ENCODE data around the gene SLC25A5.

Gene SLC25A5

DNA sequence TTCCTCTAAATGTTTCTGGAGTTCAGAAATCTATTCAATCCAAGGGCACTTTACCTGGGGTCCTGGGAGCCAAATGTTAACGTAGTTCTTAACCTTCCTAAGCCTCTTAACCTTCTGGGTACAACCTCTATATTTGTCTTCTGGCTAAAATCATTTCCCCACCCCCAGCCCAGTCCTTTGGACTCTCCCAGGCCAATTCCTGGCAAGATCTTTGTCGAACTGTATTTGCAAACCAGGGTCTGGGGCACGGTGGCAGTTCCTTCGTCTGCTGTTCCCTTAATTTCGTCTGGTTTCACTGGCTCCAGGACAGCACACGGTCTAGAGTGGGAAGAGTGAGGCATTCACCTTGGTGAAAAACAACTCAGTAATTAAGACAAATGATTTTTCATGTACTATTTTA is 811 bp upstream of the SLC25A5 start:
- Histone ChIP-seq H3F3A (ENCODE audit: insufficient read depth, low read length) (peaks cover 4% of the 10 kb centered on the region; the same call in 1 of the 2 replicates), H3K9me3 (replicated peaks; ENCODE audit: insufficient read depth, low read length) (no peaks in the 10 kb centered on the region), H3K79me2 (ENCODE audit: low read length) (peaks cover 13% of the 10 kb centered on the region), H4K20me1 (ENCODE audit: insufficient read depth, low read length) (no peaks in the 10 kb centered on the region; the same call in 1 of the 2 replicates), H3K27me3 (replicated peaks; ENCODE audit: insufficient read depth, low read length) (no peaks in the 10 kb centered on the region), H3K4me1 (ENCODE audit: low read length) (0 out of 2 replicates have a peak, but pooled peaks cover 3% of the 10 kb centered on the region), H2AFZ (ENCODE audit: low read length) (peak overlapping the region; percentile 61; the same call in 1 of the 2 replicates), H3K36me3 (replicated peaks; ENCODE audit: insufficient read depth, low read length) (0 out of 2 replicates have a peak, but pooled peaks cover 5% of the 10 kb centered on the region), H3K4me2 (ENCODE audit: low read depth, low read length) (peak overlapping the region; percentile 51), H3K27ac (ENCODE audit: low read length) (no peak overlapping the region), H3K9ac (ENCODE audit: low read length) (no peak overlapping the region; the same call in 1 of the 2 replicates), H3K4me3 (ENCODE audit: low read length) (0 out of 2 replicates have a peak overlapping the region, but pooled peaks have one; percentile 88), H3K9me2 (replicated peaks; ENCODE audit: insufficient read depth, low read length) (no peaks in the 10 kb centered on the region)
- TF ChIP-seq, protein P1, sequence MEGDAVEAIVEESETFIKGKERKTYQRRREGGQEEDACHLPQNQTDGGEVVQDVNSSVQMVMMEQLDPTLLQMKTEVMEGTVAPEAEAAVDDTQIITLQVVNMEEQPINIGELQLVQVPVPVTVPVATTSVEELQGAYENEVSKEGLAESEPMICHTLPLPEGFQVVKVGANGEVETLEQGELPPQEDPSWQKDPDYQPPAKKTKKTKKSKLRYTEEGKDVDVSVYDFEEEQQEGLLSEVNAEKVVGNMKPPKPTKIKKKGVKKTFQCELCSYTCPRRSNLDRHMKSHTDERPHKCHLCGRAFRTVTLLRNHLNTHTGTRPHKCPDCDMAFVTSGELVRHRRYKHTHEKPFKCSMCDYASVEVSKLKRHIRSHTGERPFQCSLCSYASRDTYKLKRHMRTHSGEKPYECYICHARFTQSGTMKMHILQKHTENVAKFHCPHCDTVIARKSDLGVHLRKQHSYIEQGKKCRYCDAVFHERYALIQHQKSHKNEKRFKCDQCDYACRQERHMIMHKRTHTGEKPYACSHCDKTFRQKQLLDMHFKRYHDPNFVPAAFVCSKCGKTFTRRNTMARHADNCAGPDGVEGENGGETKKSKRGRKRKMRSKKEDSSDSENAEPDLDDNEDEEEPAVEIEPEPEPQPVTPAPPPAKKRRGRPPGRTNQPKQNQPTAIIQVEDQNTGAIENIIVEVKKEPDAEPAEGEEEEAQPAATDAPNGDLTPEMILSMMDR (IDR thresholded peaks at IDR 0.05; ENCODE audit: low read length) = no peak
- TF ChIP-seq EZH2 (optimal IDR thresholded peaks at IDR 0.05; ENCODE audit: low read depth, low read length) = no peak
- TF ChIP-seq EZH2phosphoT487 (IDR thresholded peaks at IDR 0.05; ENCODE audit: low read length) = no peak
- DNase-seq = no peak

DNA sequence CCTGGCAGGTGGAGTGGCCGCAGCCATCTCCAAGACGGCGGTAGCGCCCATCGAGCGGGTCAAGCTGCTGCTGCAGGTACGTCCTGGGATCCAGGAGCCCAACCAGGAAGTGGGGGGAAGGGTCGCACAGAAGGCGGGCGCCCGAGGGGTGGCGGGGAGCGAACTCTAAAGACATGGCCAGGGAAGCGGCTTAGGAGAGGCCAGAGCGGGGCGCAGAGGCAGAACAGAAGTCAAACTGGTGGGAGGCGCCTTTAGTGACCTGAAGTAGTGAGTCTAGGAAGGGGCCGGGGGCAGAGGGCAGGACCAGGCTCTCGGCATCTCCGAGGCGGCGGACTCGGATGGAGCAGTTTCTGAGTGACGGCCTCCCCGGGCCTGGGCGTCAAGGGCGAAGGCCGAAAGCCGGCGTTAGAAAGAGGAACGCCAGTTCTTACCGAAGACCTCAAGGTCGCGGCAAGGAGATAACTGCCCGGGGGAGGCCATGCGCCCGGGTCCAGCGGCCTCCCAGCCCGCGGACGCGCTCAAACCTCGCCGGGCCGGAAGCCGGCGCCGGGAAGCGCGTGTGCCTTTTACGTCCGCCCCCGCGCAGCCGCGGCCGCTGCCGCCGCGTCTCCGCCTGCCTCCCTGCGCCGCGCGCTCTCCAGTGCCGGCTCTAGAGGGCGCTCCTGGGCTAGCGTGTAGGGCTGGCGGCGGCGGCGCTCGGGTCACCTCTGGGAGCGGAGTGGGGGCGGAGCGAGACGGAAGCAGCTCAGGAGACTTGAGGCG is 488 bp downstream of the SLC25A5 start:
- H3K36me3 ChIP-seq (replicated peaks; ENCODE audit: insufficient read depth, low read length) = 0 out of 2 replicates have a peak, but pooled peaks cover 5% of the 10 kb centered on the region
- H3K27me3 ChIP-seq (replicated peaks; ENCODE audit: insufficient read depth, low read length) = no peaks in the 10 kb centered on the region
- TF ChIP-seq, protein P1 (IDR thresholded peaks at IDR 0.05; ENCODE audit: low read length) = peak; percentile 59
- TF ChIP-seq EZH2 (optimal IDR thresholded peaks at IDR 0.05; ENCODE audit: low read depth, low read length) = no peak
- TF ChIP-seq EZH2phosphoT487 (IDR thresholded peaks at IDR 0.05; ENCODE audit: low read length) = no peak
- H3K9me3 ChIP-seq (replicated peaks; ENCODE audit: insufficient read depth, low read length) = no peaks in the 10 kb centered on the region
- no peak overlapping the region for H2AFZ ChIP-seq (ENCODE audit: low read length)
- DNase-seq = peak; percentile 84
- peak overlapping the region; percentile 96 for H3K9ac ChIP-seq (ENCODE audit: low read length)
- H3K4me1 ChIP-seq (ENCODE audit: low read length) = 0 out of 2 replicates have a peak, but pooled peaks cover 3% of the 10 kb centered on the region
- peaks cover 13% of the 10 kb centered on the region for H3K79me2 ChIP-seq (ENCODE audit: low read length)
- peaks cover 4% of the 10 kb centered on the region; the same call in 1 of the 2 replicates for H3F3A ChIP-seq (ENCODE audit: insufficient read depth, low read length)
- H3K4me3 ChIP-seq (ENCODE audit: low read length) = peak overlapping the region; percentile 88
- H3K4me2 ChIP-seq (ENCODE audit: low read depth, low read length) = peak overlapping the region; percentile 41
- H4K20me1 ChIP-seq (ENCODE audit: insufficient read depth, low read length) = no peaks in the 10 kb centered on the region; the same call in 1 of the 2 replicates
- H3K27ac ChIP-seq (ENCODE audit: low read length) = peak overlapping the region; percentile 90
- H3K9me2 ChIP-seq (replicated peaks; ENCODE audit: insufficient read depth, low read length) = no peaks in the 10 kb centered on the region

- peak overlapping the region; percentile 38; the same call in 1 of the 2 replicates for H3K27ac ChIP-seq (ENCODE audit: low read length)
- peak overlapping the region; percentile 62; the same call in 1 of the 2 replicates for H3K9ac ChIP-seq (ENCODE audit: low read length)
- no peak for DNase-seq
Measured at GRCh38 chrX:119469313-119469635, 1.0 kb downstream of the SLC25A5 start.

More at GRCh38 chrX:119469313-119469635, 1.0 kb downstream of the SLC25A5 start:
- H3K27me3 ChIP-seq (replicated peaks; ENCODE audit: insufficient read depth, low read length) = no peaks in the 10 kb centered on the region
- H3K9me2 ChIP-seq (replicated peaks; ENCODE audit: insufficient read depth, low read length) = no peaks in the 10 kb centered on the region
- 0 out of 2 replicates have a peak, but pooled peaks cover 3% of the 10 kb centered on the region for H3K4me1 ChIP-seq (ENCODE audit: low read length)
- H3K79me2 ChIP-seq (ENCODE audit: low read length) = peaks cover 13% of the 10 kb centered on the region
- H2AFZ ChIP-seq (ENCODE audit: low read length) = no peak overlapping the region
- no peaks in the 10 kb centered on the region; the same call in 1 of the 2 replicates for H4K20me1 ChIP-seq (ENCODE audit: insufficient read depth, low read length)
- H3F3A ChIP-seq (ENCODE audit: insufficient read depth, low read length) = peaks cover 4% of the 10 kb centered on the region; the same call in 1 of the 2 replicates
- peak overlapping the region; percentile 31 for H3K4me2 ChIP-seq (ENCODE audit: low read depth, low read length)
- H3K36me3 ChIP-seq (replicated peaks; ENCODE audit: insufficient read depth, low read length) = 0 out of 2 replicates have a peak, but pooled peaks cover 5% of the 10 kb centered on the region
- H3K9me3 ChIP-seq (replicated peaks; ENCODE audit: insufficient read depth, low read length) = no peaks in the 10 kb centered on the region
- H3K4me3 ChIP-seq (ENCODE audit: low read length) = peak overlapping the region; percentile 82
- TF ChIP-seq, protein P1 (IDR thresholded peaks at IDR 0.05; ENCODE audit: low read length) = no peak
- TF ChIP-seq EZH2 (optimal IDR thresholded peaks at IDR 0.05; ENCODE audit: low read depth, low read length) (no peak), EZH2phosphoT487 (IDR thresholded peaks at IDR 0.05; ENCODE audit: low read length) (no peak)

All from MM.1S (cell line).